HCT116 (cell line): ENCODE results near the gene NAV3. TPM values are rescaled to one million over a fixed set of nuclear protein-coding genes. Genes with fewer than 3 reads are reported as not detected.

ENCODE experiments used
- ATAC-seq: fragments of 200-7000 bp; cut with Tn5 transposase; 2 replicates; pipeline ENCODE4 v1.9.1; 2020; ENCODE audit warnings: mild to moderate bottlenecking, moderate library complexity
- BruUV-seq: library from RNA; stranded (reverse); fragments of 400-500 nt; replicated peaks from 2 replicates; lab custom pipeline; 2021; lab: Mats Ljungman, UMichigan
- CTCF ChIA-PET: fragments of 300-600 bp; sonication (Branson Sonifier 250); formaldehyde crosslinking; loops from one replicate; lab custom pipeline; 2021; ENCODE audit warnings: antibody characterized with exemption; lab: Charles Lee
- POLR2A ChIA-PET: fragments of 300-600, 350-600 bp; sonication (Branson Sonifier 250); formaldehyde crosslinking; loops from one replicate; lab custom pipeline; 2021; ENCODE audit warnings: antibody characterized with exemption; lab: Charles Lee
- RAD21 ChIA-PET, 2 experiments: fragments of 300-600 bp; sonication (Branson Sonifier 250); formaldehyde crosslinking; loops; one replicate each; lab custom pipeline; 2023; ENCODE audit warnings: low total read pairs in 2 of 2; ENCODE audit not compliant: uncharacterized antibody in 2 of 2, unreplicated experiment in 2 of 2, low non-redundant PET in 1 of 2; lab: Charles Lee
- DNase-seq: peaks from one replicate; pipeline ENCODE4 v3.0.0-alpha.2; 2010; ENCODE audit warnings: low read depth, low spot score
- H2AFZ ChIP-seq: fragments of 200-600 bp; shearing (Covaris generic), sonication (generic); 2 replicates; pipeline ENCODE4 v1.6.1; 2017; ENCODE audit warnings: low read depth, mixed run types, mixed read lengths, antibody characterized with exemption, low read length; ENCODE audit not compliant: poor library complexity, severe bottlenecking
- H3K27ac ChIP-seq: 2 replicates; pipeline ENCODE4 v1.5.1; 2012; ENCODE audit warnings: low read depth, low read length
- H3K27me3 ChIP-seq: fragments of 200-600 bp; sonication (generic); 2 replicates; pipeline ENCODE4 v1.6.1; 2016; ENCODE audit warnings: mixed run types, low read length, mixed read lengths; ENCODE audit not compliant: insufficient read depth
- H3K36me3 ChIP-seq, 2 experiments: fragments of 200-500 bp in 1 of 2; fragments of 200-600 bp in 1 of 2; sonication (Bioruptor generic) in 1 of 2; sonication (generic) in 1 of 2; 2 replicates each; pipeline versions ENCODE4 v1.5.1 to v1.6.1; 2014 to 2016; ENCODE audit warnings: low read length in 2 of 2, inconsistent platforms in 1 of 2, mixed read lengths in 1 of 2, mixed run types in 1 of 2; ENCODE audit not compliant: insufficient read depth in 2 of 2, control insufficient read depth in 1 of 2
- H3K4me1 ChIP-seq, 2 experiments: fragments of 200-600 bp in 1 of 2; sonication (generic) in 1 of 2; 2 replicates each; pipeline versions ENCODE4 v1.5.1 to v1.6.1; 2012 to 2017; ENCODE audit warnings: low read length in 2 of 2, inconsistent platforms in 1 of 2, mild to moderate bottlenecking in 1 of 2, mixed read lengths in 1 of 2, mixed run types in 1 of 2, moderate library complexity in 1 of 2; ENCODE audit not compliant: insufficient read depth in 2 of 2, control insufficient read depth in 1 of 2
- H3K4me2 ChIP-seq: fragments of 200-600 bp; sonication (generic); 2 replicates; pipeline ENCODE4 v1.6.1; 2017; ENCODE audit warnings: mixed run types, low read length, mixed read lengths
- H3K4me3 ChIP-seq, 2 experiments: fragments of 200-600 bp in 1 of 2; sonication (generic) in 1 of 2; replicated peaks in 1 of 2; 2 replicates each; pipeline ENCODE4 v1.5.1; 2011 to 2016; ENCODE audit warnings: low read length in 2 of 2, control low read depth in 1 of 2, low read depth in 1 of 2, mild to moderate bottlenecking in 1 of 2, mixed read lengths in 1 of 2, mixed run types in 1 of 2
- H3K79me2 ChIP-seq: fragments of 200-600 bp; sonication (generic); 2 replicates; pipeline ENCODE4 v1.6.1; 2017; ENCODE audit warnings: mild to moderate bottlenecking, mixed run types, low read length, moderate library complexity, mixed read lengths; ENCODE audit not compliant: insufficient read depth
- H3K9ac ChIP-seq: fragments of 200-600 bp; sonication (generic); 2 replicates; pipeline ENCODE4 v1.6.1; 2016; ENCODE audit warnings: low read length, mixed read lengths
- H3K9me2 ChIP-seq: fragments of 200-600 bp; sonication (generic), shearing (Covaris generic); 2 replicates; pipeline ENCODE4 v1.6.1; 2017; ENCODE audit warnings: mixed run types, mild to moderate bottlenecking, moderate library complexity; ENCODE audit not compliant: insufficient read depth
- H3K9me3 ChIP-seq, 2 experiments: fragments of 200-500 bp in 1 of 2; fragments of 200-600 bp in 1 of 2; sonication (Bioruptor generic) in 1 of 2; sonication (generic) in 1 of 2; 2 replicates each; pipeline ENCODE4 v1.6.1; 2014 to 2017; ENCODE audit warnings: low read length in 2 of 2, mixed read lengths in 2 of 2, inconsistent platforms in 1 of 2, low read depth in 1 of 2, mild to moderate bottlenecking in 1 of 2, mixed run types in 1 of 2, moderate library complexity in 1 of 2; ENCODE audit not compliant: control insufficient read depth in 1 of 2, insufficient read depth in 1 of 2
- H4K20me1 ChIP-seq: fragments of 200-600 bp; sonication (generic), shearing (Covaris generic); 2 replicates; pipeline ENCODE4 v1.6.1; 2017; ENCODE audit warnings: mixed run types, mild to moderate bottlenecking, moderate library complexity; ENCODE audit not compliant: insufficient read depth
- CBX3 ChIP-seq: IDR thresholded peaks from 2 replicates; pipeline ENCODE4 v1.6.1; 2012; ENCODE audit warnings: low read depth
- CEBPB ChIP-seq: IDR thresholded peaks from 2 replicates; pipeline ENCODE4 v1.6.1; 2012; ENCODE audit warnings: low read depth
- EGR1 ChIP-seq: IDR thresholded peaks from 2 replicates; pipeline ENCODE4 v1.6.1; 2012; ENCODE audit warnings: low read depth
- ELF1 ChIP-seq: IDR thresholded peaks from 2 replicates; pipeline ENCODE4 v1.6.1; 2012; ENCODE audit warnings: low read depth, borderline replicate concordance
- EZH2 ChIP-seq: fragments of 200-600 bp; sonication (generic); IDR thresholded peaks from 2 replicates; pipeline ENCODE4 v1.6.1; 2017; ENCODE audit warnings: antibody characterized with exemption, mixed run types
- EZH2phosphoT487 ChIP-seq: fragments of 200-600 bp; IDR thresholded peaks from 2 replicates; pipeline ENCODE4 v1.6.1; 2018; ENCODE audit warnings: antibody characterized with exemption, borderline replicate concordance
- JUND ChIP-seq: IDR thresholded peaks from 2 replicates; pipeline ENCODE4 v1.6.1; 2012
- MAX ChIP-seq: IDR thresholded peaks from 2 replicates; pipeline ENCODE4 v1.6.1; 2012
- SIN3A ChIP-seq: IDR thresholded peaks from 2 replicates; pipeline ENCODE4 v1.6.1; 2012; ENCODE audit warnings: low read depth
- SRF ChIP-seq: IDR thresholded peaks from 2 replicates; pipeline ENCODE4 v1.6.1; 2012; ENCODE audit warnings: low read depth
- TCF7L2 ChIP-seq: IDR thresholded peaks from 2 replicates; pipeline ENCODE4 v1.7.0; 2011; ENCODE audit warnings: borderline replicate concordance, inconsistent platforms; ENCODE audit not compliant: insufficient read depth, insufficient read length; ENCODE audit errors: extremely low read depth
- YY1 ChIP-seq: IDR thresholded peaks from 2 replicates; pipeline ENCODE4 v1.6.1; 2011; ENCODE audit warnings: low read length, low read depth, moderate library complexity, mild to moderate bottlenecking; ENCODE audit not compliant: insufficient replicate concordance; ENCODE audit errors: extremely low read depth
- ZBTB33 ChIP-seq: IDR thresholded peaks from 2 replicates; pipeline ENCODE4 v1.6.1; 2011; ENCODE audit warnings: mild to moderate bottlenecking, low read length, moderate library complexity; ENCODE audit not compliant: insufficient replicate concordance; ENCODE audit errors: extremely low read depth
- ZFX ChIP-seq: fragments of 450-650 bp; IDR thresholded peaks from 2 replicates; pipeline ENCODE4 v1.6.1; 2017
- ZNF274 ChIP-seq: fragments of 200-500 bp; sonication (Bioruptor generic); IDR thresholded peaks from 2 replicates; pipeline ENCODE4 v1.6.1; 2014; ENCODE audit warnings: mild to moderate bottlenecking, low read depth, low read length, inconsistent platforms
- intact Hi-C: fragments of 100-400 bp; cut with micrococcal nuclease; formaldehyde crosslinking; loops from 2 replicates; pipeline ENCODE4 v1.10.0; 2022
- total RNA-seq: library from RNA; stranded (reverse); gene quantifications from one replicate; pipeline ENCODE4 v1.2.1, GENCODE V29; 2021; ENCODE audit not compliant: unreplicated experiment
- TF ChIP-seq, protein P1 (sequence below): IDR thresholded peaks from 2 replicates; pipeline ENCODE4 v1.6.1; 2012
- TF ChIP-seq, protein P2 (sequence below): IDR thresholded peaks from 2 replicates; pipeline ENCODE4 v1.6.1; 2012; ENCODE audit warnings: low read depth

Gene NAV3
- total RNA-seq, 1 experiment from 2014 or later: 7.8 TPM

DNA sequence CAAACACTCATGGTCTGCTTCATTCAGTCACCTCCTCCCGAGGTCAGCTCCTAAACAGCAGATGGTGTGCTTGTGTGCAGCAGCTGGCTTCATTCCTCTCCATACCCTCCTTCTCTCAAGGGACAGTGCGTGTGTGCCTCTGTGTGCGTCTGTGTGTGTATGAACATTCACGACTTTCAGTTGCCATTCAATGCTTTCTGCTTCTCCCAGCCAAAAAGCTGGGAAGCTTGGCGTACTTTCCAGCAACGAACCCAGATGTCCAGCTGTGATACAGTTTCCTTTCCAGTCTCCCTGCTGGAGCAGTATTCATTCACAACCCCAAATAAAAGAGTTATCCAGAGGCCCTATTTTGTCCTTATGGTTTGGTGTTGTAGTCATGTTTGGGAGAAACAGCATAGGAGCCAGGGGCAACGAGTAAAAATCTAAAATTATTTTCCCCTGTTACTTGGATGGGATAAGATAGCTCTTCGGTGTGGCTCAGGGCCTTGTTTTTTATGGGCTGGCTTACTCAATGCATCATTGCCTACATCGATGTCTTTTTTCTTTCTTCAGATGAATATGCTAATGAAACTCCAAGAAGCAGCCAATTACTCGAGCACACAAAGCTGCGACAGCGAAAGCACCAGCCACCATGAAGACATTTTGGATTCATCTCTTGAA lies 379.3 kb downstream of the NAV3 start:
- RAD21 ChIA-PET: no interaction called here
- POLR2A ChIA-PET: no interaction called here
- ATAC-seq (no peak), DNase-seq (no peak)
- intact Hi-C loops: no loop called here
- H3K9me3 ChIP-seq: no peaks in the 10 kb centered on the region
- H3K27me3 ChIP-seq: no peaks in the 10 kb centered on the region
- H3K79me2 ChIP-seq: no peaks in the 10 kb centered on the region
- no peak overlapping the region for H3K27ac ChIP-seq
- BruUV-seq: no TSS peak
- TF ChIP-seq CBX3: no peak
- no peak for TF ChIP-seq ZBTB33
- TF ChIP-seq ELF1: no peak
- TF ChIP-seq, protein P1, sequence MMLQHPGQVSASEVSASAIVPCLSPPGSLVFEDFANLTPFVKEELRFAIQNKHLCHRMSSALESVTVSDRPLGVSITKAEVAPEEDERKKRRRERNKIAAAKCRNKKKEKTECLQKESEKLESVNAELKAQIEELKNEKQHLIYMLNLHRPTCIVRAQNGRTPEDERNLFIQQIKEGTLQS: no peak
- TF ChIP-seq YY1: no peak
- TF ChIP-seq TCF7L2: no peak
- no peak for TF ChIP-seq EZH2
- TF ChIP-seq JUND: no peak
- TF ChIP-seq SIN3A: no peak
- no peak for TF ChIP-seq SRF
- no peak for TF ChIP-seq ZNF274
- TF ChIP-seq CEBPB: no peak
- TF ChIP-seq ZFX: no peak
- TF ChIP-seq, protein P2, sequence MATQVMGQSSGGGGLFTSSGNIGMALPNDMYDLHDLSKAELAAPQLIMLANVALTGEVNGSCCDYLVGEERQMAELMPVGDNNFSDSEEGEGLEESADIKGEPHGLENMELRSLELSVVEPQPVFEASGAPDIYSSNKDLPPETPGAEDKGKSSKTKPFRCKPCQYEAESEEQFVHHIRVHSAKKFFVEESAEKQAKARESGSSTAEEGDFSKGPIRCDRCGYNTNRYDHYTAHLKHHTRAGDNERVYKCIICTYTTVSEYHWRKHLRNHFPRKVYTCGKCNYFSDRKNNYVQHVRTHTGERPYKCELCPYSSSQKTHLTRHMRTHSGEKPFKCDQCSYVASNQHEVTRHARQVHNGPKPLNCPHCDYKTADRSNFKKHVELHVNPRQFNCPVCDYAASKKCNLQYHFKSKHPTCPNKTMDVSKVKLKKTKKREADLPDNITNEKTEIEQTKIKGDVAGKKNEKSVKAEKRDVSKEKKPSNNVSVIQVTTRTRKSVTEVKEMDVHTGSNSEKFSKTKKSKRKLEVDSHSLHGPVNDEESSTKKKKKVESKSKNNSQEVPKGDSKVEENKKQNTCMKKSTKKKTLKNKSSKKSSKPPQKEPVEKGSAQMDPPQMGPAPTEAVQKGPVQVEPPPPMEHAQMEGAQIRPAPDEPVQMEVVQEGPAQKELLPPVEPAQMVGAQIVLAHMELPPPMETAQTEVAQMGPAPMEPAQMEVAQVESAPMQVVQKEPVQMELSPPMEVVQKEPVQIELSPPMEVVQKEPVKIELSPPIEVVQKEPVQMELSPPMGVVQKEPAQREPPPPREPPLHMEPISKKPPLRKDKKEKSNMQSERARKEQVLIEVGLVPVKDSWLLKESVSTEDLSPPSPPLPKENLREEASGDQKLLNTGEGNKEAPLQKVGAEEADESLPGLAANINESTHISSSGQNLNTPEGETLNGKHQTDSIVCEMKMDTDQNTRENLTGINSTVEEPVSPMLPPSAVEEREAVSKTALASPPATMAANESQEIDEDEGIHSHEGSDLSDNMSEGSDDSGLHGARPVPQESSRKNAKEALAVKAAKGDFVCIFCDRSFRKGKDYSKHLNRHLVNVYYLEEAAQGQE: no peak
- no peak for TF ChIP-seq EGR1
- no peak for TF ChIP-seq MAX
- no peak for TF ChIP-seq EZH2phosphoT487
- CTCF ChIA-PET: no interaction called here
- H4K20me1 ChIP-seq: no peaks in the 10 kb centered on the region
- peaks cover 3 to 4% of the 10 kb centered on the region in 2 experiments; a peak in 2 of 4 replicates for H3K4me1 ChIP-seq
- no peak overlapping the region for H3K4me3 ChIP-seq
- no peaks in the 10 kb centered on the region for H3K36me3 ChIP-seq
- H3K9ac ChIP-seq: no peak overlapping the region
- no peak overlapping the region for H2AFZ ChIP-seq
- peaks cover 3% of the 10 kb centered on the region; the same call in 1 of the 2 replicates for H3K9me2 ChIP-seq
- no peak overlapping the region for H3K4me2 ChIP-seq
